Endothelial cell of umbilical vein (primary cell): ENCODE measurements around the gene SHROOM4. TPM values are rescaled to one million over a fixed set of nuclear protein-coding genes. Genes with fewer than 3 reads are reported as not detected.

Experiments
- BruUV-seq: library from RNA; stranded (reverse); fragments of 400-500 nt; replicated peaks from 2 replicates; lab custom pipeline; 2021; lab: Mats Ljungman, UMichigan
- CTCF ChIA-PET: fragments of 300-600, 350-600 bp; sonication (Branson Sonifier 250); formaldehyde crosslinking; loops from one replicate; lab custom pipeline; 2021; ENCODE audit warnings: antibody characterized with exemption, inconsistent platforms; lab: Charles Lee
- POLR2A ChIA-PET: fragments of 300-600, 350-600 bp; sonication (Branson Sonifier 250); formaldehyde crosslinking; loops from one replicate; lab custom pipeline; 2021; ENCODE audit warnings: antibody characterized with exemption, inconsistent platforms; lab: Charles Lee
- DNase-seq: peaks from one replicate; pipeline ENCODE4 v3.0.0-alpha.2; 2011; ENCODE audit warnings: low read depth, low spot score
- FAIRE-seq: peaks from 2 replicates; lab custom pipeline; 2011; peaks lifted over from hg19 to GRCh38; lab: Jason Lieb, UNC
- H2AFZ ChIP-seq: 2 replicates; pipeline ENCODE4 v1.6.0; 2012; ENCODE audit warnings: low read depth, low read length, control low read depth, inconsistent platforms
- H3K27ac ChIP-seq: 2 replicates; pipeline ENCODE4 v1.5.1; 2011; ENCODE audit warnings: low read depth, mild to moderate bottlenecking, control low read depth, low read length, moderate library complexity; ENCODE audit not compliant: insufficient read depth
- H3K27me3 ChIP-seq, 2 experiments: 2 replicates each; pipeline versions ENCODE4 v1.6.0 to v1.6.1; 2011; ENCODE audit warnings: low read length in 2 of 2, mixed read lengths in 1 of 2; ENCODE audit not compliant: control insufficient read depth in 2 of 2, insufficient read depth in 2 of 2
- H3K36me3 ChIP-seq, 2 experiments: 2 replicates in 1 of 2; 3 replicates in 1 of 2; pipeline ENCODE4 v1.5.1; 2011; ENCODE audit warnings: low read length in 2 of 2, mild to moderate bottlenecking in 1 of 2, moderate library complexity in 1 of 2; ENCODE audit not compliant: control insufficient read depth in 2 of 2, insufficient read depth in 2 of 2; ENCODE audit errors: extremely low read depth in 1 of 2
- H3K4me1 ChIP-seq: 3 replicates; pipeline ENCODE4 v1.5.1; 2011; ENCODE audit warnings: mild to moderate bottlenecking, low read length; ENCODE audit not compliant: control insufficient read depth, insufficient read depth; ENCODE audit errors: extremely low read depth
- H3K4me2 ChIP-seq: 2 replicates; pipeline ENCODE4 v1.6.1; 2011; ENCODE audit warnings: low read length, control low read depth, mixed read lengths; ENCODE audit not compliant: insufficient read depth
- H3K4me3 ChIP-seq, 3 experiments: fragments of 200-600 bp in 1 of 3; sonication (generic), shearing (Covaris generic) in 1 of 3; replicated peaks in 1 of 3; 2 replicates each; pipeline ENCODE4 v1.5.1; 2011 to 2016; ENCODE audit warnings: control low read depth in 3 of 3, low read length in 3 of 3, mild to moderate bottlenecking in 2 of 3, inconsistent platforms in 1 of 3, low read depth in 1 of 3, moderate library complexity in 1 of 3; ENCODE audit not compliant: insufficient read depth in 1 of 3
- H3K79me2 ChIP-seq: 2 replicates; pipeline ENCODE4 v1.6.0; 2012; ENCODE audit warnings: low read length, inconsistent platforms; ENCODE audit not compliant: control insufficient read depth, insufficient read depth
- H3K9ac ChIP-seq: replicated peaks from 2 replicates; pipeline ENCODE3; 2011; ENCODE audit warnings: low read length, control low read depth; ENCODE audit not compliant: insufficient read depth; ENCODE audit errors: extremely low read depth
- H3K9me1 ChIP-seq: replicated peaks from 3 replicates; pipeline ENCODE4 v1.6.0; 2011; ENCODE audit warnings: mild to moderate bottlenecking, low read length; ENCODE audit not compliant: control insufficient read depth, insufficient read depth; ENCODE audit errors: extremely low read depth
- H3K9me3 ChIP-seq: replicated peaks from 2 replicates; pipeline ENCODE4 v1.5.1; 2012; ENCODE audit warnings: low read length, inconsistent platforms; ENCODE audit not compliant: control insufficient read depth, insufficient read depth
- H4K20me1 ChIP-seq: replicated peaks from 2 replicates; pipeline ENCODE3; 2011; ENCODE audit warnings: mild to moderate bottlenecking, low read length; ENCODE audit not compliant: control insufficient read depth, insufficient read depth; ENCODE audit errors: extremely low read depth
- CTCF ChIP-seq, 2 donors: IDR thresholded peaks; 1 replicate in 1 of 2; 2 replicates in 1 of 2; pipeline ENCODE4 v1.5.1; 2011; ENCODE audit warnings: low read length in 2 of 2, mild to moderate bottlenecking in 2 of 2, moderate library complexity in 2 of 2, control low read depth in 1 of 2, inconsistent platforms in 1 of 2, low read depth in 1 of 2; ENCODE audit not compliant: insufficient read depth in 1 of 2; ENCODE audit errors: extremely low read depth in 1 of 2
- EZH2 ChIP-seq: IDR thresholded peaks from 2 replicates; pipeline ENCODE4 v1.6.1; 2012; ENCODE audit warnings: borderline replicate concordance, low read depth, mild to moderate bottlenecking, moderate library complexity, low read length, inconsistent platforms; ENCODE audit not compliant: severe bottlenecking
- FOS ChIP-seq: IDR thresholded peaks from 2 replicates; pipeline ENCODE4 v1.6.1; 2011; ENCODE audit warnings: mild to moderate bottlenecking, low read length, moderate library complexity, borderline replicate concordance; ENCODE audit not compliant: insufficient read depth
- GATA2 ChIP-seq: IDR thresholded peaks from 2 replicates; pipeline ENCODE4 v1.7.0; 2011; ENCODE audit warnings: low read depth, mild to moderate bottlenecking, moderate library complexity, mixed read lengths, low read length; ENCODE audit not compliant: insufficient read length, insufficient read depth
- JUN ChIP-seq: IDR thresholded peaks from 2 replicates; pipeline ENCODE4 v1.6.1; 2011; ENCODE audit warnings: borderline replicate concordance, low read depth; ENCODE audit not compliant: insufficient read length, insufficient read depth
- MAX ChIP-seq: IDR thresholded peaks from 2 replicates; pipeline ENCODE4 v1.6.1; 2011; ENCODE audit not compliant: insufficient read depth, insufficient read length
- MYC ChIP-seq: IDR thresholded peaks from one replicate; pipeline ENCODE4 v1.6.1; 2011; ENCODE audit warnings: mild to moderate bottlenecking, low read depth, low read length
- POLR2A ChIP-seq: IDR thresholded peaks from 2 replicates; pipeline ENCODE4 v1.6.1; 2012; ENCODE audit warnings: low read depth, mild to moderate bottlenecking, control low read depth, low read length
- POLR2AphosphoS5 ChIP-seq: IDR thresholded peaks from 2 replicates; pipeline ENCODE4 v1.6.1; 2012; ENCODE audit warnings: low read depth, mild to moderate bottlenecking, control low read depth, low read length, moderate library complexity; ENCODE audit not compliant: insufficient read depth
- dilution Hi-C: fragments of 300-500 bp; cut with MboI; formaldehyde crosslinking; loops from one replicate; pipeline ENCODE4 v1.15.0; 2019; ENCODE audit warnings: low sequenced_read_pairs; ENCODE audit not compliant: extremely low pct_ligation_motif_present
- intact Hi-C: fragments of 100-400 bp; cut with micrococcal nuclease; formaldehyde crosslinking; loops from one replicate; pipeline ENCODE4 v1.10.0; 2022
- polyA plus RNA-seq, 4 experiments: library from polyadenylated mRNA; depleted of rRNA in 3 of 4; stranded (reverse) in 3 of 4; unstranded in 1 of 4; fragments of >200 nt; gene quantifications; 2 replicates each; pipeline versions ENCODE4 v1.2.1 to v1.2.3, GENCODE V29; 2011 to 2012; ENCODE audit warnings: missing spikeins in 1 of 4
- total RNA-seq: library from RNA; stranded (reverse); gene quantifications from 2 replicates; pipeline ENCODE4 v1.2.3, GENCODE V29; 2021

Gene SHROOM4
- total and polyA plus RNA-seq, 2 donors (not counting 3 experiments of a cell fraction or from before 2014, with no cell fraction given): 29.7 to 57.5 TPM

GRCh38 chrX:50629774-50630173 is 184.2 kb downstream of the SHROOM4 start:
- FAIRE-seq (no peak), DNase-seq (no peak)
- Histone ChIP-seq H3K27ac (no peak overlapping the region), H4K20me1 (no peaks in the 10 kb centered on the region), H3K79me2 (peaks cover 57% of the 10 kb centered on the region), H3K9me3 (no peaks in the 10 kb centered on the region), H2AFZ (no peak overlapping the region), H3K9me1 (no peaks in the 10 kb centered on the region), H3K4me3 (no peak overlapping the region), H3K36me3 (peaks cover 4 to 20% of the 10 kb centered on the region in 2 experiments), H3K4me1 (peaks cover 45% of the 10 kb centered on the region), H3K4me2 (no peak overlapping the region), H3K27me3 (no peaks in the 10 kb centered on the region), H3K9ac (no peak overlapping the region)
- no peak for TF ChIP-seq JUN
- no peak for TF ChIP-seq FOS
- no peak for TF ChIP-seq MAX
- no peak for TF ChIP-seq POLR2A
- TF ChIP-seq MYC: no peak
- no peak for TF ChIP-seq EZH2
- TF ChIP-seq POLR2AphosphoS5: no peak
- TF ChIP-seq CTCF (IDR thresholded peaks at IDR 0.05; ENCODE audit: extremely low read depth in 1 of 2, insufficient read depth in 1 of 2, low read depth in 1 of 2, low read length in 2 of 2): no peak
- TF ChIP-seq GATA2: no peak
- ChIA-PET CTCF (interaction anchor here (0.9 kb wide), 1 partner anchor 51 kb away, joined by 3 read pairs; no protein-coding TSS in a partner anchor), POLR2A (no interaction called here)
- dilution Hi-C loops (no loop called here), intact Hi-C loops (no loop called here)
- BruUV-seq: no TSS peak
